B cell (primary cell): Measurements from ENCODE around the gene TECPR2. TPM values are rescaled to one million over a fixed set of nuclear protein-coding genes. Genes with fewer than 3 reads are reported as not detected.
A peak's percentile ranks its signal among the peaks of the same experiment; 100 is the strongest.

Experiments used
- ATAC-seq: fragments of 200-7000 bp; cut with Tn5 transposase; one replicate; pipeline ENCODE4 v1.10.0; 2021; ENCODE audit warnings: low read depth, mild to moderate bottlenecking, moderate number of reproducible peaks, moderate library complexity
- CTCF ChIA-PET: fragments of 350-600 bp; sonication (Branson Sonifier 250); formaldehyde crosslinking; loops from one replicate; lab custom pipeline; 2021; ENCODE audit warnings: antibody characterized with exemption, inconsistent platforms; lab: Charles Lee
- POLR2A ChIA-PET: fragments of 350-600 bp; sonication (Branson Sonifier 250); formaldehyde crosslinking; loops from one replicate; lab custom pipeline; 2021; ENCODE audit warnings: antibody characterized with exemption; lab: Charles Lee
- DNase-seq: peaks from one replicate; pipeline ENCODE4 v3.0.0; 2013
- H2AFZ ChIP-seq: 2 replicates; pipeline ENCODE4 v1.6.1; 2012; ENCODE audit warnings: mild to moderate bottlenecking, low read depth, low read length; ENCODE audit not compliant: insufficient read depth, poor library complexity, severe bottlenecking
- H3K27ac ChIP-seq, 2 donors: 1 replicate in 1 of 2; 2 replicates in 1 of 2; pipeline ENCODE4 v1.5.1; 2012 to 2013; ENCODE audit warnings: low read length in 2 of 2, mild to moderate bottlenecking in 2 of 2, moderate library complexity in 1 of 2
- H3K27me3 ChIP-seq, 4 experiments: fragments of 200-600 bp in 1 of 4; sonication (generic) in 1 of 4; replicated peaks in 1 of 4; 1 replicate in 2 of 4; 2 replicates in 2 of 4; pipeline versions ENCODE4 v1.6.1 to v1.7.0; 2013 to 2016; ENCODE audit warnings: low read length in 3 of 4, mild to moderate bottlenecking in 2 of 4, mixed read lengths in 1 of 4, moderate library complexity in 1 of 4; ENCODE audit not compliant: insufficient read depth in 4 of 4, control insufficient read depth in 3 of 4; ENCODE audit errors: control extremely low read depth in 1 of 4
- H3K36me3 ChIP-seq, 2 experiments: replicated peaks in 1 of 2; 1 replicate in 1 of 2; 2 replicates in 1 of 2; pipeline versions ENCODE4 v1.6.1 to v1.7.1; 2013; ENCODE audit warnings: low read length in 1 of 2; ENCODE audit not compliant: insufficient read depth in 2 of 2, control insufficient read depth in 1 of 2; ENCODE audit errors: control extremely low read depth in 1 of 2, extremely low read depth in 1 of 2
- H3K4me1 ChIP-seq, 2 donors: fragments of 200-600 bp in 1 of 2; sonication (generic) in 1 of 2; 1 replicate in 1 of 2; 2 replicates in 1 of 2; pipeline versions ENCODE4 v1.5.1 to v1.6.1; 2013 to 2017; ENCODE audit warnings: low read length in 2 of 2; ENCODE audit not compliant: control insufficient read depth in 2 of 2, insufficient read depth in 2 of 2
- H3K4me2 ChIP-seq: replicated peaks from 2 replicates; pipeline ENCODE3; 2012; ENCODE audit warnings: mild to moderate bottlenecking, low read depth, low read length; ENCODE audit not compliant: poor library complexity, severe bottlenecking
- H3K4me3 ChIP-seq, 5 experiments: fragments of 200-600 bp in 1 of 5; sonication (generic) in 1 of 5; 1 replicate in 3 of 5; 2 replicates in 2 of 5; pipeline versions ENCODE4 v1.5.1 to v1.7.0; 2011 to 2016; ENCODE audit warnings: low read length in 4 of 5, mild to moderate bottlenecking in 4 of 5, low read depth in 2 of 5, control low read depth in 1 of 5, moderate library complexity in 1 of 5; ENCODE audit not compliant: insufficient read depth in 1 of 5; ENCODE audit errors: control extremely low read depth in 1 of 5, extremely low read depth in 1 of 5
- H3K79me2 ChIP-seq: fragments of 200-600 bp; sonication (generic); one replicate; pipeline ENCODE4 v1.6.0; 2016; ENCODE audit warnings: low read length; ENCODE audit not compliant: control insufficient read depth, insufficient read depth
- H3K9ac ChIP-seq: fragments of 200-600 bp; sonication (generic); 2 replicates; pipeline ENCODE4 v1.6.1; 2017; ENCODE audit warnings: mild to moderate bottlenecking, low read length, moderate library complexity
- H3K9me3 ChIP-seq, 3 donors: one replicate each; pipeline versions ENCODE4 v1.6.1 to v1.7.1; 2013; ENCODE audit warnings: low read length in 2 of 3; ENCODE audit not compliant: control insufficient read depth in 2 of 3, insufficient read depth in 1 of 3; ENCODE audit errors: control extremely low read depth in 1 of 3
- H4K20me1 ChIP-seq: 2 replicates; pipeline ENCODE4 v1.6.0; 2012; ENCODE audit warnings: mild to moderate bottlenecking, low read length; ENCODE audit not compliant: insufficient read depth, control insufficient read depth, poor library complexity, severe bottlenecking
- H3K27ac Mint-ChIP-seq: one replicate; pipeline ENCODE4 v1.8.0; 2021; ENCODE audit warnings: mixed read lengths
- H3K27me3 Mint-ChIP-seq: one replicate; pipeline ENCODE4 v1.8.0; 2021; ENCODE audit warnings: mixed read lengths
- H3K4me1 Mint-ChIP-seq: one replicate; pipeline ENCODE4 v1.8.0; 2021; ENCODE audit warnings: mixed read lengths
- H3K4me3 Mint-ChIP-seq: one replicate; pipeline ENCODE4 v1.8.0; 2021; ENCODE audit warnings: mixed read lengths
- H3K9me3 Mint-ChIP-seq: one replicate; pipeline ENCODE4 v1.8.0; 2022; ENCODE audit warnings: mixed read lengths; ENCODE audit not compliant: insufficient read depth
- CTCF ChIP-seq: fragments of 200-600 bp; IDR thresholded peaks from one replicate; pipeline ENCODE4 v1.8.0; 2022; ENCODE audit warnings: antibody characterized with exemption, mild to moderate bottlenecking
- EZH2 ChIP-seq: IDR thresholded peaks from 2 replicates; pipeline ENCODE4 v1.6.1; 2012; ENCODE audit warnings: borderline replicate concordance, low read depth, mild to moderate bottlenecking, moderate library complexity, low read length; ENCODE audit not compliant: insufficient read depth, poor library complexity, severe bottlenecking
- WGBS: methylation state at CpG from one replicate; pipeline ENCODE4 v1.1.5; 2013; ENCODE audit warnings: missing lambda C conversion rate; ENCODE audit not compliant: insufficient coverage; 5-methylcytosine and 5-hydroxymethylcytosine counted together
- intact Hi-C: fragments of 100-400 bp; cut with micrococcal nuclease; formaldehyde crosslinking; loops from one replicate; pipeline ENCODE4 v1.10.0; 2022
- polyA plus RNA-seq: library from polyadenylated mRNA; depleted of rRNA; stranded (reverse); fragments of >200 nt; gene quantifications from 2 replicates; pipeline ENCODE4 v1.2.3, GENCODE V29; 2012
- total RNA-seq, 2 donors: library from RNA; stranded (reverse); fragments of 120-200 nt in 1 of 2; gene quantifications; 1 replicate in 1 of 2; 2 replicates in 1 of 2; pipeline versions ENCODE4 v1.2.3 to v1.2.4, GENCODE V29; 2013 to 2022

The TECPR2 gene
- total and polyA plus RNA-seq, 2 donors (not counting 1 experiment from before 2014, with no cell fraction given), result 4.7 to 10.8 TPM

DNA sequence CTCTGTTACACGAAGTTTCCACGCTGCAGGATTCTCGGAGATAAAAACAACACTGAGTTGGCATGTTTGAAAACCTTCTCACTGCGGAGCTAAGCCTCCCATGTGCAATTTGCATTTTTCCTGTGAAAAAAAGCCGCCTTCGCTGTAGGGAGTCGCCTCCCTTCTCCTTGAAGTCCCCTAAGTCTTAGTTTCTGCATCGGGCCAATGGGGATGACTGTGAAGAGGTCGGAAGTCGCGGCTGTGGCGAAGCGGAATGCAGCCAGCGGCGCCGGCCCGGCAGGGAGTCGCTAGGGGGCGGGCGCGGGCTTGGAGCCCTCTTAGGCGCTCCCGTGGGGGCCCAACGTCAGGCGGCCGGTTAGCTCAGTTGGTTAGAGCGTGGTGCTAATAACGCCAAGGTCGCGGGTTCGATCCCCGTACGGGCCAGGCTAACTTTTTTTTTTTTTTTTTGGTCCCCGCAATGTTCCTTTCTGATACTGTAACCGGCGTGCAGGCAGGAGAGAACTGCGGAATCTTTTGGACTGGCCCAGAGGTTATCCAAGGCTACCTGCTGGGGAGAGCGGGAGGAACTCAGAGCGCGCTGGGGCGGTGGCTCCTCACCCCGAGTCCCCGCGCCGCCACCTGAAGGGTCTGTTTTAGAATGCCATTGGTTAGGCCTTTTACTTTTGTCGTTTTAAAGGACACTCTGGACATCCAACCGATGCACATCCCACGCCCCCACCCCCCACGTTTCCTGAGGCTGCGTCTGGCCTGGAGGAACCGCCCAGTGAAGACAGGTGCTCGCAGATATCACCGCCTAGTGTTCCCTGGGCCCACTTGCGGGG is 45.8 kb upstream of the TECPR2 start:
- H3K9me3 ChIP-seq, result no peaks in the 10 kb centered on the region
- CTCF ChIA-PET, result interaction anchor here (0.6 to 3.9 kb wide), 15 partner anchors 9 to 610 kb away, joined by 3 to 48 read pairs (median 3); partner anchors contain the start of gene MOK
- peak; percentile 95 for DNase-seq
- peak overlapping the region; percentile 71 for H3K9ac ChIP-seq
- H3K4me2 ChIP-seq, result peak overlapping the region; percentile 88
- peak overlapping the region; percentile 43 to 52 for H3K27ac ChIP-seq
- H3K4me1 ChIP-seq, result peaks cover 38 to 53% of the 10 kb centered on the region in 2 donors
- 1% methylated on average over 54 of the region's 54 CpGs for WGBS
- H4K20me1 ChIP-seq, result no peaks in the 10 kb centered on the region
- Mint-ChIP-seq H3K9me3 (no peaks in the 10 kb centered on the region), H3K4me3 (peak overlapping the region; percentile 96), H3K27me3 (no peaks in the 10 kb centered on the region), H3K27ac (peak overlapping the region; percentile 99), H3K4me1 (peaks cover 59% of the 10 kb centered on the region)
- H3K27me3 ChIP-seq, result no peaks in the 10 kb centered on the region
- H3K79me2 ChIP-seq, result no peaks in the 10 kb centered on the region
- ATAC-seq, result peak; percentile 69
- no peaks in the 10 kb centered on the region for H3K36me3 ChIP-seq
- TF ChIP-seq CTCF (peak; percentile 78), EZH2 (no peak)
- peak overlapping the region; percentile 58 to 80 (median 69) for H3K4me3 ChIP-seq
- H2AFZ ChIP-seq, result peak overlapping the region; percentile 78
- intact Hi-C loops, result loop anchor here (1.0 to 5.0 kb wide), 4 partner anchors 205 to 1015 kb away; partner anchors contain the start of genes EIF5, HSP90AA1 and RCOR1
- POLR2A ChIA-PET, result interaction anchor here (0.5 to 1.4 kb wide), 11 partner anchors 12 to 1240 kb away, joined by 3 to 5 read pairs (median 3); partner anchors contain the start of genes CINP, CKB, EIF5 and MOK
